Ovary (tissue), 3 donors: ENCODE measurements around the gene LIFR.

ENCODE experiments used
- CTCF ChIP-seq, 3 donors: fragments of 450-650 bp in 2 of 3; fragments of 200-600 bp in 1 of 3; IDR thresholded peaks; one replicate each; pipeline versions ENCODE4 v1.5.1 to v1.8.0; 2016 to 2022; ENCODE audit warnings: antibody characterized with exemption in 3 of 3, mild to moderate bottlenecking in 1 of 3
- POLR2A ChIP-seq: fragments of 450-650 bp; IDR thresholded peaks from one replicate; pipeline ENCODE4 v1.6.1; 2017; ENCODE audit warnings: antibody characterized with exemption, mild to moderate bottlenecking, moderate library complexity
- donor health status: DM: no; HTN: no; CAD: no.

- TF ChIP-seq CTCF (IDR thresholded peaks at IDR 0.05) (no peak), POLR2A (no peak)
These were observed 19.5 kb downstream of the LIFR start for GRCh38 chr5:38536968-38537367.
